ENCODE measurements around the gene SEC14L2. TPM values are rescaled to one million over a fixed set of nuclear protein-coding genes. Genes with fewer than 3 reads are reported as not detected.

SEC14L2 gene
- total and polyA plus RNA-seq, 8 donors, result 8.3 to 13.4 (median 10.0) TPM

DNA sequence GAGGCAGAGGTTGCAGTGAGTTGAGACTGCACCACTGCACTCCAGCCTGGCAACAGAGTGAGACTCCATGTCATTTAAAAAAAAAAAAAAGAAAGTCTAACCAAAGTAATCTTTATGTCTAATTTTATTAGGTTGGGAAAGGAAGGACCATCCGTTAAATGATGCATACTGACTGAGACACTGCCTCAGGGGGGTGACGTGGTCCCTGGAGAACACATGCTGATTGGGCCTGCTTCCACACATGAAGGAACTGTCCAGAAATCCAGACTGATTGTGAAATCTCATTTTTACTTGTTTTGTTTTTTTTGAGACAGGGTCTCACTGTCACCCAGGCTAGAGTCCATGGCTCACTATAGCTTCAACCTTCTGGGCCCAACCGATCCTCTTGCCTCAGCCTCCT, 45.6 kb upstream of the SEC14L2 start:
- TF ChIP-seq, protein P1, sequence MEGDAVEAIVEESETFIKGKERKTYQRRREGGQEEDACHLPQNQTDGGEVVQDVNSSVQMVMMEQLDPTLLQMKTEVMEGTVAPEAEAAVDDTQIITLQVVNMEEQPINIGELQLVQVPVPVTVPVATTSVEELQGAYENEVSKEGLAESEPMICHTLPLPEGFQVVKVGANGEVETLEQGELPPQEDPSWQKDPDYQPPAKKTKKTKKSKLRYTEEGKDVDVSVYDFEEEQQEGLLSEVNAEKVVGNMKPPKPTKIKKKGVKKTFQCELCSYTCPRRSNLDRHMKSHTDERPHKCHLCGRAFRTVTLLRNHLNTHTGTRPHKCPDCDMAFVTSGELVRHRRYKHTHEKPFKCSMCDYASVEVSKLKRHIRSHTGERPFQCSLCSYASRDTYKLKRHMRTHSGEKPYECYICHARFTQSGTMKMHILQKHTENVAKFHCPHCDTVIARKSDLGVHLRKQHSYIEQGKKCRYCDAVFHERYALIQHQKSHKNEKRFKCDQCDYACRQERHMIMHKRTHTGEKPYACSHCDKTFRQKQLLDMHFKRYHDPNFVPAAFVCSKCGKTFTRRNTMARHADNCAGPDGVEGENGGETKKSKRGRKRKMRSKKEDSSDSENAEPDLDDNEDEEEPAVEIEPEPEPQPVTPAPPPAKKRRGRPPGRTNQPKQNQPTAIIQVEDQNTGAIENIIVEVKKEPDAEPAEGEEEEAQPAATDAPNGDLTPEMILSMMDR (IDR thresholded peaks at IDR 0.05), result no peak
- H3K4me3 ChIP-seq, result no peak overlapping the region
- DNase-seq, result peak in 1 of 4 donors; percentile 21

DNA sequence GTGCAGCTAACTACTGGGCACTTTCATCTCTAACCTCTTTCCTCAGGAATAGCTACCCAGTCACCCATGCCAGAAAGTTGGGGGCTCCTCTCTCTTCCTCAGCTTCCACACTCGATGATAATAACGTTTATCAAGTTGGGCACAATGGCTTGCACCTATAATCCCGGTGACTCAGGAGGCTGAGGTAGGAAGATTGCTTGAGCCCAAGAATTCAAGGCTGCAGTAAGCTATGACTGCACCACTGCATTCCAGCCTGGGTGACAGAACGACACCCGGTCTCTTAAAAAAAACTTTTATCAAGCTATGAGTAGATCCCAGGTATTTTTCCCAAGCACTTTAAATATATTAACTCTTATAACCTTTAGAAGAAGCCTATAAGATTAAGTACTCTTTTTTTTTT, 42.2 kb upstream of the SEC14L2 start:
- H3K36me3 ChIP-seq, result peaks cover 0 to 35% of the 10 kb centered on the region in 2 donors
- intact Hi-C loops (cut with DNase I), result no loop called here
- H3K4me3 ChIP-seq, result peak overlapping the region in 1 of 2 donors; percentile 85
- H3K4me1 ChIP-seq, result peaks cover 20 to 58% of the 10 kb centered on the region in 2 donors
- H3K27ac ChIP-seq, result no peak overlapping the region
- H3K27me3 ChIP-seq, result no peaks in the 10 kb centered on the region
- H3K9me3 ChIP-seq, result no peaks in the 10 kb centered on the region
- TF ChIP-seq, protein P1 (IDR thresholded peaks at IDR 0.05), result no peak
- ATAC-seq (no peak), DNase-seq (no peak)

More for the DNA sequence above, 45.6 kb upstream of the SEC14L2 start:
- no peaks in the 10 kb centered on the region for H3K27me3 ChIP-seq
- H3K27ac ChIP-seq, result no peak overlapping the region
- intact Hi-C loops (cut with DNase I), result no loop called here
- peaks cover 0 to 70% of the 10 kb centered on the region in 2 donors for H3K36me3 ChIP-seq
- H3K4me1 ChIP-seq, result peaks cover 27 to 70% of the 10 kb centered on the region in 2 donors
- ATAC-seq, result no peak
- no peaks in the 10 kb centered on the region for H3K9me3 ChIP-seq

DNA sequence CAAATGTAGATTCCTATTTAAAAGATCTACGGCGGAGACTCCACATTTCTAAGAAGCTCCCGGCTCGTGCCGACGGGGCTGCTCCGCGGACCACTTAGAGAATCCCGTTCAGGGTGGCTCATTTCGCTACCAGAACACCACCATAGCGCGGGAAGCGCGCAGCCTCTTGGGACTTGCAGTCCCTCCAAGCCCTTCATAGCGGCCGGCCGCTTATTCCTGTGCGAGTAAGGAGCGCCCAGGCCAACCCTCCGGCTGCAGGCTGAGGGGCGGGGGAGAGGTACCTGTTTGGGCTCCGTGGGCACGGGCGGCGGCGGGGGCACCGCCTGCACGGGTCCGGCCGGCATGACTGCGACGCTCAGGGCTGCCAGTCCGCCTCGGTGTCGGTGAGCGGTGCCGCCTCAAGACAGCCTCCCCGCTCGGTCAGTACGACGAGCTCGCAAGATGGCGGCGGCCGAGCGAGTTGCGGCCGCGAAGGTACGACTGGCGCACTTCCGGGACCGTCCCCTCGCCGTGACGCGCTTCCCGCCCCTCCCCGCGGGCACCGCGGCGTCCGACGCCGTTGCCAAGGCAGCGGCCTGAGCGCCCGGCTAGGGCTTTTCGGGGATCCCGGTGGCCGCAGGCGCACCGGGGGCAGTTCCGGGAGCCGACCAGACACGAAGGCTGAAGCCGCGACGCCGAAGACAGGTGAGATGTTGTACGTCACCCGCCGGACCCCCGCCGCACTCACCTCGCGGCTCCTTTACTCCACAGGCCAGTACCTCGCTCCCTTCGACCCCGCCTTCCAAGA, 40.2 kb upstream of the SEC14L2 start, which contains the start of the genes CCDC157 and SF3A1:
Gene CCDC157, plus strand, starts transcription at position 559 of the 787 bp plus-strand sequence. CDS start 8,994 bp downstream, outside the sequence.
Gene SF3A1, minus strand, starts transcription at position 446 of the 787 bp plus-strand sequence. Its CDS starts 102 bp downstream, at position 344.
- DNase-seq (peak; percentile 91 to 98 (median 94)), ATAC-seq (peak; percentile 99)
- Histone ChIP-seq H3K27ac (peak within 1 kb of the TSS; percentile 95 to 97), H3K4me3 (peak within 1 kb of the TSS; percentile 76 to 85), H3K4me1 (peaks cover 20 to 40% of the 10 kb centered on the region in 2 donors), H3K9me3 (no peaks in the 10 kb centered on the region), H3K36me3 (peaks cover 0 to 15% of the 10 kb centered on the region in 2 donors), H3K27me3 (no peaks in the 10 kb centered on the region)
- intact Hi-C loops (cut with DNase I), result no loop called here
- TF ChIP-seq, protein P1 (IDR thresholded peaks at IDR 0.05), result peak in 1 of 2 donors; percentile 22

DNA sequence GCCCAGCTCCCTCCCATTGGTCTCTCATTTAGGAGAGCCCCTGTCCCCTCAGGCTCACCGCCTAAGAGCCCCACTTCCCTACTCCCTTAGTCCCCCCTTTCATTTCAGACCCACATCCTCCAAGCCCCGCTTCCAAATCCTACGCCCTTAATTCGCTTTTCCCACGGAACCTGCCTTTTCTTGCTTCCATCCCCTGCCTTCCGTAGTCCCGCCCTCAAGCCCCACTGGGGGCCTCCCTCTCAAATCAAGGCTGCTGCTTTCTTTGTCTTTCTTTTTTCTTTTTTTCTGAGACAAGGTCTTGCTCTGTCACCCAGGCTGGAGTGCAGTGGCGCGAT, 39.6 kb upstream of the SEC14L2 start:
- Histone ChIP-seq H3K27me3 (no peaks in the 10 kb centered on the region), H3K4me3 (peak overlapping the region; percentile 76 to 85), H3K9me3 (no peaks in the 10 kb centered on the region), H3K27ac (peak overlapping the region in 1 of 2 donors; percentile 95), H3K4me1 (peaks cover 20 to 37% of the 10 kb centered on the region in 2 donors), H3K36me3 (peaks cover 0 to 10% of the 10 kb centered on the region in 2 donors)
- TF ChIP-seq, protein P1 (IDR thresholded peaks at IDR 0.05), result no peak
- DNase-seq, result no peak
- intact Hi-C loops (cut with DNase I), result no loop called here
- ATAC-seq, result peak; percentile 3

DNA sequence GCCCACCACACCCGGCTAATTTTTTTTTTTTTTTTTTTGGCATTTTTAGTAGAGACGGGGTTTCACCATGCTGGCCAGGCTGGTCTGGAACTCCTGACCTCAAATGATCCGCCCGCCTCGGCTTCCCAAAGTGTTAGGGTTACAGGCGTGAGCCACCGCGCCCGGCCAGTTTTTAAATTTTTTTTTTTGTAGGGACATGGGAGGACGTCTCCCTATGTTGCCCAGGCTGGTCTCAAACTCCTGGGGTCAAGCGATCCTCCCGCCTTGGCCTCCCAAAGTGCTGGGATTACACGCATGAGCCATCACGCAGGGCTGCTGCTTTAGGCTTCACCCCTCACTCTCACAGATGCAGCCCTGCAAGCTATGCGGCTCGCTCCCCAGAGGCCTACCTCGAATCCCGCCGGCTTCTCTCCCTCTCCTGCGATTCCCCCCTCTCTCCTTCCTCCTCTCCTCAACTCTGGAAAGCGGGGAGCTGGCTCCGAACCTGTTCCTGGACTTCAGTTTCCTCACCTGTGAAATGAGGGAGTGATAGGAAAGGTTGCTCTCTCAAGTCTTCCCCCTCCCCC, 39.1 kb upstream of the SEC14L2 start:
- ATAC-seq (no peak), DNase-seq (peak in 1 of 4 donors; percentile 53)
- peak overlapping the region; percentile 76 to 85 for H3K4me3 ChIP-seq
- peaks cover 0 to 5% of the 10 kb centered on the region in 2 donors for H3K36me3 ChIP-seq
- H3K4me1 ChIP-seq, result peaks cover 20 to 37% of the 10 kb centered on the region in 2 donors
- intact Hi-C loops (cut with DNase I), result no loop called here
- TF ChIP-seq, protein P1 (IDR thresholded peaks at IDR 0.05), result no peak
- no peaks in the 10 kb centered on the region for H3K9me3 ChIP-seq
- H3K27ac ChIP-seq, result no peak overlapping the region
- no peaks in the 10 kb centered on the region for H3K27me3 ChIP-seq
